WTC11 (cell line): ENCODE data around the gene AMIGO3.

Experiments
- FOXJ3 ChIP-seq: sonication (generic); formaldehyde crosslinking; IDR thresholded peaks from 2 replicates; pipeline ENCODE4 v1.9.0; 2021; ENCODE audit warnings: missing genetic modification reagents, mild to moderate bottlenecking, borderline replicate concordance
- KAT7 ChIP-seq: sonication (generic); formaldehyde crosslinking; IDR thresholded peaks from 2 replicates; pipeline ENCODE4 v1.8.1; 2023; ENCODE audit warnings: missing genetic modification reagents, mild to moderate bottlenecking, borderline replicate concordance
- TEAD4 ChIP-seq: sonication (generic); formaldehyde crosslinking; IDR thresholded peaks from 2 replicates; pipeline ENCODE4 v1.8.0; 2022; ENCODE audit warnings: mild to moderate bottlenecking, missing genetic modification reagents
- TF ChIP-seq, protein P1 (sequence below): fragments of 200-600 bp; IDR thresholded peaks from 2 replicates; pipeline ENCODE4 v1.8.0; 2022; ENCODE audit warnings: antibody characterized with exemption

DNA sequence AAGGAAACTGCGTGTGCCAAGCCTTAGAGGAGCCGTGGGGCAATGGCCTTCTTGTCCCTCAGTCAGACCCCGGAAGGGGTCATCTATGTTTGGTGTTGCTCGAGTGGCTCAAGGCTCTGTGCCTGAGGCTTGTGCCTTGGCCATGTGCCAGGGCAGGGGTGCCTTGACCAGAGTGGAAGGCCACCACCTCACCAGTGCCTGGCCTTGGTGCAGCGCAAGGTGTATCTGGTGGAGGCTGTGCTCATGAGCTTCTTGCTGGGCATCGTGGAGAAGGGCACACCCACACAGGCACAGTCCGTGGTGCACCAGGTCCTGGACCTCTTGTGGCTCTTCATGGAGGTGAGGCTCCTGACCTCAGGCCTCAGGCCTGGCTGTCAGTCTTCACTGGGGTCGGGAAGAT, 19.5 kb downstream of the AMIGO3 start:
- TF ChIP-seq TEAD4 (CRISPR knock-in tag) (no peak), FOXJ3 (CRISPR knock-in tag) (no peak), KAT7 (no peak)
- TF ChIP-seq, protein P1, sequence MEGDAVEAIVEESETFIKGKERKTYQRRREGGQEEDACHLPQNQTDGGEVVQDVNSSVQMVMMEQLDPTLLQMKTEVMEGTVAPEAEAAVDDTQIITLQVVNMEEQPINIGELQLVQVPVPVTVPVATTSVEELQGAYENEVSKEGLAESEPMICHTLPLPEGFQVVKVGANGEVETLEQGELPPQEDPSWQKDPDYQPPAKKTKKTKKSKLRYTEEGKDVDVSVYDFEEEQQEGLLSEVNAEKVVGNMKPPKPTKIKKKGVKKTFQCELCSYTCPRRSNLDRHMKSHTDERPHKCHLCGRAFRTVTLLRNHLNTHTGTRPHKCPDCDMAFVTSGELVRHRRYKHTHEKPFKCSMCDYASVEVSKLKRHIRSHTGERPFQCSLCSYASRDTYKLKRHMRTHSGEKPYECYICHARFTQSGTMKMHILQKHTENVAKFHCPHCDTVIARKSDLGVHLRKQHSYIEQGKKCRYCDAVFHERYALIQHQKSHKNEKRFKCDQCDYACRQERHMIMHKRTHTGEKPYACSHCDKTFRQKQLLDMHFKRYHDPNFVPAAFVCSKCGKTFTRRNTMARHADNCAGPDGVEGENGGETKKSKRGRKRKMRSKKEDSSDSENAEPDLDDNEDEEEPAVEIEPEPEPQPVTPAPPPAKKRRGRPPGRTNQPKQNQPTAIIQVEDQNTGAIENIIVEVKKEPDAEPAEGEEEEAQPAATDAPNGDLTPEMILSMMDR = no peak
